DMS53 treated with DMSO at 0.1 percent for 48 hours (cell line): ENCODE measurements around the gene SLC30A3.
"Not testable (repeated sequence)": the region's sequence is repeated elsewhere in the genome, so short reads cannot be mapped to it uniquely, and the experiment has no call there.

Source experiments
- DNase-seq: peaks from one replicate; lab custom pipeline; 2025; ENCODE audit not compliant: unreplicated experiment; lab: John Stamatoyannopoulos, UW

The SLC30A3 gene

GRCh38 chr2:27262379-27263286 is at the start of gene SLC30A3:
Gene SLC30A3 (minus strand): TSS chr2:27263047. CDS start chr2:27262906, 141 bp downstream.
- DNase-seq = no peak

GRCh38 chr2:27312152-27312551 is 49.3 kb upstream of the SLC30A3 start:
- DNase-seq = no peak

GRCh38 chr2:27309651-27310050 is 46.8 kb upstream of the SLC30A3 start:
- no peak for DNase-seq

- no peak for DNase-seq
These were observed 45.6 kb upstream of the SLC30A3 start, which contains the start of gene UCN for GRCh38 chr2:27308359-27308881. Gene UCN (minus strand): TSS chr2:27308445. CDS start chr2:27307895, 550 bp downstream.

GRCh38 chr2:27307545-27308358 is 44.9 kb upstream of the SLC30A3 start:
- no peak for DNase-seq

GRCh38 chr2:27307287-27307544 is 44.4 kb upstream of the SLC30A3 start:
- no peak for DNase-seq

GRCh38 chr2:27306573-27307286 is 43.9 kb upstream of the SLC30A3 start:
- DNase-seq = no peak

GRCh38 chr2:27306136-27306535 is 43.3 kb upstream of the SLC30A3 start:
- DNase-seq = no peak

- DNase-seq = no peak
These were observed 42.7 kb upstream of the SLC30A3 start for GRCh38 chr2:27305516-27305915.

GRCh38 chr2:27304488-27305240 is 41.8 kb upstream of the SLC30A3 start:
- no peak for DNase-seq

GRCh38 chr2:27303093-27304025 is 40.5 kb upstream of the SLC30A3 start:
- DNase-seq = peak; percentile 63

GRCh38 chr2:27300606-27301005 is 37.8 kb upstream of the SLC30A3 start:
- DNase-seq = not testable (repeated sequence)

GRCh38 chr2:27298391-27299080 is 35.7 kb upstream of the SLC30A3 start:
- no peak for DNase-seq

- no peak for DNase-seq
These were observed 34.3 kb upstream of the SLC30A3 start for GRCh38 chr2:27297195-27297594.

GRCh38 chr2:27296481-27296880 is 33.6 kb upstream of the SLC30A3 start:
- no peak for DNase-seq

GRCh38 chr2:27294928-27295327 is 32.1 kb upstream of the SLC30A3 start:
- no peak for DNase-seq

GRCh38 chr2:27291865-27292264 is 29.0 kb upstream of the SLC30A3 start:
- DNase-seq = no peak

- no peak for DNase-seq
These were observed 27.7 kb upstream of the SLC30A3 start for GRCh38 chr2:27290549-27290948.

GRCh38 chr2:27288610-27289009 is 25.8 kb upstream of the SLC30A3 start:
- DNase-seq = no peak
